ENCODE measurements around the gene OR10H3. TPM values are rescaled to one million over a fixed set of nuclear protein-coding genes. Genes with fewer than 3 reads are reported as not detected.
A peak's percentile ranks its signal among the peaks of the same experiment; 100 is the strongest.

Gene OR10H3
- total RNA-seq, 6 experiments from 2014 or later = not detected

DNA sequence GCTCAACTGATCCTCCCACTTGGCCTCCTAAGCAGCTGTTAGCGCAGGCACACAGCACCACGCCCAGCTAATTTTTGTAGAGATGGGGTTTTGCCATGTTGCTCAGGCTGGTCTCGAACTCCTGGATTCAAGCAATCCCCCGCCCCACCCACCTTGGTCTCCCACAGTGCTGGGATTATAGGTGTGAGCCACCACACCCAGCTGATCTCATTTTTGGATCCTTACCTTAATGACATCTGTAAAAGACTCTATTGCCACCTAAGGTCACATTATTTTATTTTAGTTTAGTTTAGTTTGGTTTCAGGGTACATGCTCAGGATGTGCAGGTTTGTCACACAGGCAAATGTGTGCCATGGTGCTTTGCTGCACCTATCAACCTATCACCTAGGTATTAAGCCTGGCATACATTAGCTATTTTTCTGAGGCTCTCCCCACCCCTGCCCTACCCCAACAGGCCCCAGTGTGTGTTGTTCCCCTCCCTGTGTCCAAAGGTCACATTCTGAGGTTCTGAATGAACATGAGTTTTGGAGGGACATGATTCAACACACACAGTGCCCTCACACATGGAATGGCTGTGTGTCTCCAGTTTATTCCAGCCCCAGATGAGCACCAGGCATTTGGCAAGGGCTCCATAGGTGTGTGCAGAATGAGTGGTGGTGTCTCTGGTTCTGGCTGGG is 50.9 kb downstream of the OR10H3 start:
- ATAC-seq (peak in 1 of 4 donors; percentile 26), DNase-seq (no peak)
- Histone ChIP-seq H3K4me1 (no peaks in the 10 kb centered on the region), H3K4me3 (no peak overlapping the region), H3K27me3 (no peaks in the 10 kb centered on the region), H3K36me3 (no peaks in the 10 kb centered on the region), H3K27ac (no peak overlapping the region), H3K9me3 (no peaks in the 10 kb centered on the region)
- intact Hi-C loops (cut with DNase I) = no loop called here
- 81% methylated on average over 2 of the region's 4 CpGs for WGBS (ENCODE audit: insufficient coverage, low coverage, low lambda C conversion rate, missing lambda C conversion rate)
- TF ChIP-seq POLR2A (IDR thresholded peaks at IDR 0.05) (no peak), CTCF (IDR thresholded peaks at IDR 0.05) (no peak)

GRCh38 chr19:15790096-15790495 is 52.3 kb downstream of the OR10H3 start:
- no peaks in the 10 kb centered on the region for H3K9me3 ChIP-seq
- ATAC-seq = peak in 1 of 4 donors; percentile 91

More at GRCh38 chr19:15790096-15790495, 52.3 kb downstream of the OR10H3 start:
- Histone ChIP-seq H3K27me3 (no peaks in the 10 kb centered on the region), H3K4me3 (no peak overlapping the region), H3K36me3 (no peaks in the 10 kb centered on the region), H3K4me1 (no peaks in the 10 kb centered on the region), H3K27ac (no peak overlapping the region)
- DNase-seq = peak in 1 of 3 donors; percentile 46
- intact Hi-C loops (cut with DNase I) = no loop called here
- 25% methylated on average over 5 of the region's 6 CpGs for WGBS (ENCODE audit: insufficient coverage, low coverage, low lambda C conversion rate, missing lambda C conversion rate)
- TF ChIP-seq POLR2A (IDR thresholded peaks at IDR 0.05) (no peak), CTCF (IDR thresholded peaks at IDR 0.05) (no peak)

Other genes starting within 250 kb of the OR10H3 start
- 1 to 10 TPM in 5 of 6 experiments, under 1 TPM in 1; 0.95 to 6.0 (median 4.5) TPM for gene CYP4F22, start 229.5 kb upstream of the OR10H3 start, total RNA-seq
- not detected for gene CYP4F8, start 122.8 kb upstream of the OR10H3 start, total RNA-seq
- gene CYP4F3, start 97.1 kb upstream of the OR10H3 start, total RNA-seq = 100 to 1,000 TPM; 186 to 573 (median 245) TPM
- 10 to 100 TPM; 21.9 to 95.5 (median 45.3) TPM for gene CYP4F12, start 64.9 kb upstream of the OR10H3 start, total RNA-seq
- not detected for gene OR10H2, start 10.0 kb upstream of the OR10H3 start, total RNA-seq
- not detected for gene OR10H5, start 49.7 kb downstream of the OR10H3 start, total RNA-seq
- gene OR10H1, start 77.7 kb downstream of the OR10H3 start, total RNA-seq = not detected
- 100 to 1,000 TPM; 151 to 228 (median 173) TPM for gene CYP4F2, start 160.1 kb downstream of the OR10H3 start, total RNA-seq
- gene CYP4F11, start 196.5 kb downstream of the OR10H3 start, total RNA-seq = 10 to 100 TPM; 55.3 to 95.8 (median 84.5) TPM
- not detected for gene OR10H4, start 211.0 kb downstream of the OR10H3 start, total RNA-seq

All from right lobe of liver (tissue), 6 donors.